Trophoblast cell (in vitro differentiated cells and primary cell): ENCODE data around the gene CFAP99.
"Not testable (repeated sequence)": the region's sequence is repeated elsewhere in the genome, so short reads cannot be mapped to it uniquely, and the experiment has no call there.

Source experiments
- DNase-seq, 2 donors: peaks; one replicate each; pipeline ENCODE4 v3.0.0-alpha.2; 2016
- H2AFZ ChIP-seq: 2 replicates; pipeline ENCODE4 v1.6.1; 2013; ENCODE audit warnings: low read length, moderate library complexity, mild to moderate bottlenecking; ENCODE audit not compliant: insufficient read depth, poor library complexity
- H2AK5ac ChIP-seq: 2 replicates; pipeline ENCODE4 v1.6.1; 2013; ENCODE audit warnings: mild to moderate bottlenecking, low read length
- H2BK120ac ChIP-seq: 2 replicates; pipeline ENCODE4 v1.6.1; 2013; ENCODE audit warnings: low read length, mild to moderate bottlenecking, moderate library complexity; ENCODE audit not compliant: insufficient read depth, poor library complexity
- H2BK12ac ChIP-seq: 2 replicates; pipeline ENCODE4 v1.6.1; 2013; ENCODE audit warnings: mild to moderate bottlenecking, low read length, moderate library complexity
- H2BK5ac ChIP-seq: 2 replicates; pipeline ENCODE4 v1.6.1; 2013; ENCODE audit warnings: low read length, low read depth, moderate library complexity, mild to moderate bottlenecking; ENCODE audit not compliant: poor library complexity
- H3K14ac ChIP-seq: 2 replicates; pipeline ENCODE4 v1.6.1; 2013; ENCODE audit warnings: mild to moderate bottlenecking, low read length
- H3K18ac ChIP-seq: 2 replicates; pipeline ENCODE4 v1.6.1; 2013; ENCODE audit warnings: mild to moderate bottlenecking, low read length
- H3K23ac ChIP-seq: 2 replicates; pipeline ENCODE4 v1.6.1; 2013; ENCODE audit warnings: low read length
- H3K27ac ChIP-seq: 2 replicates; pipeline ENCODE4 v1.5.1; 2013; ENCODE audit warnings: low read depth, mild to moderate bottlenecking, inconsistent platforms, low read length, moderate library complexity
- H3K27me3 ChIP-seq: 2 replicates; pipeline ENCODE4 v1.6.1; 2013; ENCODE audit warnings: inconsistent platforms, mild to moderate bottlenecking, low read length, moderate library complexity; ENCODE audit not compliant: insufficient read depth
- H3K36me3 ChIP-seq, 2 experiments: 1 replicate in 1 of 2; 2 replicates in 1 of 2; pipeline ENCODE4 v1.6.1; 2013; ENCODE audit warnings: low read length in 2 of 2, mild to moderate bottlenecking in 2 of 2, moderate library complexity in 1 of 2; ENCODE audit not compliant: insufficient read depth in 2 of 2, control insufficient read depth in 1 of 2
- H3K4ac ChIP-seq: 2 replicates; pipeline ENCODE4 v1.6.1; 2013; ENCODE audit warnings: low read depth, mild to moderate bottlenecking, low read length, moderate library complexity
- H3K4me1 ChIP-seq, 2 experiments: 1 replicate in 1 of 2; 2 replicates in 1 of 2; pipeline ENCODE4 v1.6.1; 2013; ENCODE audit warnings: low read length in 2 of 2, mild to moderate bottlenecking in 2 of 2, moderate library complexity in 1 of 2; ENCODE audit not compliant: insufficient read depth in 2 of 2, control insufficient read depth in 1 of 2
- H3K4me2 ChIP-seq: 2 replicates; pipeline ENCODE4 v1.6.1; 2013; ENCODE audit warnings: inconsistent platforms, mild to moderate bottlenecking, low read length, moderate library complexity
- H3K4me3 ChIP-seq: 2 replicates; pipeline ENCODE4 v1.5.1; 2013; ENCODE audit warnings: mild to moderate bottlenecking, low read depth, low read length, inconsistent platforms
- H3K79me1 ChIP-seq: one replicate; pipeline ENCODE4 v1.6.1; 2013; ENCODE audit warnings: low read length
- H3K79me2 ChIP-seq: 2 replicates; pipeline ENCODE4 v1.6.1; 2013; ENCODE audit warnings: low read length, mild to moderate bottlenecking; ENCODE audit not compliant: control insufficient read depth, insufficient read depth, poor library complexity
- H3K9ac ChIP-seq: 2 replicates; pipeline ENCODE4 v1.6.1; 2013; ENCODE audit warnings: mild to moderate bottlenecking, low read length
- H3K9me3 ChIP-seq: 2 replicates; pipeline ENCODE4 v1.6.1; 2013; ENCODE audit warnings: low read depth, mild to moderate bottlenecking, control low read depth, inconsistent platforms, low read length; ENCODE audit not compliant: insufficient read depth
- H4K12ac ChIP-seq: 2 replicates; pipeline ENCODE4 v1.6.1; 2013; ENCODE audit warnings: low read depth, mild to moderate bottlenecking, low read length, moderate library complexity
- H4K8ac ChIP-seq: 2 replicates; pipeline ENCODE4 v1.6.1; 2013; ENCODE audit warnings: low read depth, mild to moderate bottlenecking, low read length, moderate library complexity
- H4K91ac ChIP-seq: one replicate; pipeline ENCODE4 v1.6.1; 2013; ENCODE audit warnings: low read depth, mild to moderate bottlenecking, low read length, moderate library complexity
- WGBS: extraction: QIAGEN DNeasy Blood & Tissue Kit; methylation state at CpG from one replicate; pipeline ENCODE4 v1.1.7; 2013; ENCODE audit warnings: missing lambda C conversion rate; ENCODE audit not compliant: insufficient read length, insufficient coverage; ENCODE audit errors: extremely low coverage; 5-methylcytosine and 5-hydroxymethylcytosine counted together

The CFAP99 gene

DNA sequence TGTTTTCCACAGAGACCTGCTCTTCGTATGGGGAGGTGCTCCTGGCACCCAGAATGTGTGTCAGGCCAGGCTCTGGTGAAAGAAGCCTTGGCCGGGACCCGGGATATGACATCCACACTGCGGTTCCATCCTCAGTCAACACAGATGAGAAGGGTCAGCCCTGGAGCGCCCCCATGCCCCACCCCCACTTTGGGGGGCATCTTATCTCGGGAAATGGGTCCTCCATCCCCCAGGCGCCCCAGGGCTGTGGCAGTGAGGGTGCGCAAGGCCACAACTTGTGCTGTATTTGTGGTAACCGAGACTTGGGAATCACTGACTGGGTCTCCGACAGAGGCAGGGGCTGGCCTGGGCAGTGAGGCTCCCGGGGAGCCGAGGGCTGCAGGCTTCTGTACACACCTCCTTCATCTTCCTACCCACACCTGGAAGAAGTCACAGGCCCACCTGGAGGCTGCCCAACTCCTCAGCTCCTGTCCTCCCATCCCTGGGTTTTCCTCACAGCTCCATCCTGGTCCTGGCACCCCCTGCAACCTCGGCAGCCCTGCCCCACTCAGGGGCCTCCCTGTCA is 8.0 kb downstream of the CFAP99 start:
- Histone ChIP-seq H2AFZ (no peak overlapping the region), H2AK5ac (no peak overlapping the region), H3K4me3 (no peak overlapping the region), H3K79me2 (no peaks in the 10 kb centered on the region), H4K91ac (no peak overlapping the region), H3K36me3 (no peaks in the 10 kb centered on the region), H3K79me1 (no peaks in the 10 kb centered on the region), H3K14ac (no peak overlapping the region), H2BK5ac (no peak overlapping the region), H3K4me2 (no peak overlapping the region), H3K4me1 (no peaks in the 10 kb centered on the region), H4K12ac (no peak overlapping the region), H2BK120ac (no peak overlapping the region), H2BK12ac (no peak overlapping the region), H3K18ac (no peak overlapping the region), H3K4ac (no peak overlapping the region), H3K27ac (no peak overlapping the region), H4K8ac (no peak overlapping the region), H3K9ac (no peak overlapping the region), H3K9me3 (peaks cover 4% of the 10 kb centered on the region), H3K23ac (no peak overlapping the region), H3K27me3 (no peaks in the 10 kb centered on the region)
- WGBS: no CpG with 5 or more reads among the region's 13 CpGs
- no peak for DNase-seq

DNA sequence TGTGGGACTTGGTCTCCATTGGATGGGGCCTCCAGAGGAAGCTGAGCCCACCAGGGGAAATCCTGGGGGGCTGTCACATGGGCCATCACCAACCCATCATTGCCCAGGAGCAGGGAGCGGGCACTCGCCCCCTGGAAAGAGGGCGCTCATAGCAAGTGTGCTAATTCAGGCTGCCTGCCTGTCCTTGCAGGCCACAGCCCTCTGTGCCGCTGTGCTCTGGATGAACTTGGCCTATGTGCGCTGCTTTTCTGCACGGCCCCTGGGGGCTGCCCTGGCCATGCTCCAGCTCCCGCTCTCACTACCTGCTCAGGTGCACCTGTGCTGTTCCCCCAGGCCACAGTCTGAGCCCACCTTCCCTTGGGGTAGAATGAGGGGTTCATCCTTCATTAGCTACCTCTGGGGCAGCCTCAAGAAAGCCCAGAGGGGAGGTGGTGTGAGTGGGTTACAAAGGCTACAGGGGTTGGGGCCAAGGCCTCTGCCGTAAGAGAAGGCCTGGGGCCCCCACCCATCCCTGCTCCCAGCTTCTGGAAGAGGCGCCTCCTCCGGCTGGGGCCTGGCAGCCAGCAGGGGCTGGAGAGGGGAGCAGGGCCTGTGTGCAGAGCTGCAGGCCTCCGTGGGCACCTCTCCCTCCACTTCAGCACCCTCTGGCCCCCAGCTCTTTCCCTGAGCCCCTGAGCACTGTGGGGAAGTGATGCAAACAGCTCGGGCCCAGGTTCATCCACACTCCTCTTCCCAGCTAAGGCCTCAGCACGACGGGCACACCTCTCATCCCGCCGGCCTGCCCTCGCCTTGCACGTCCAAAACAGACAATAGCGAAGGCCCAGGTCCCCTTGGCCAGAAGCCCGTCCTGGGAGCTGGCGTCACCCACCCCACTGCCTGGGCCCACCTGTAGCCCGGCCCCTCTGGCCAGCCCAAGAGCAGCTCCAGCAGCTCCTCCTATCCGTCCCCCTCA is 8.9 kb downstream of the CFAP99 start:
- Histone ChIP-seq H4K91ac (no peak overlapping the region), H3K9ac (no peak overlapping the region), H3K9me3 (peaks cover 4% of the 10 kb centered on the region), H3K4me2 (no peak overlapping the region), H3K79me1 (no peaks in the 10 kb centered on the region), H2BK12ac (no peak overlapping the region), H3K4ac (no peak overlapping the region), H2BK5ac (no peak overlapping the region), H4K8ac (no peak overlapping the region), H3K4me3 (no peak overlapping the region), H3K79me2 (no peaks in the 10 kb centered on the region), H2BK120ac (no peak overlapping the region), H2AK5ac (no peak overlapping the region), H3K27ac (no peak overlapping the region), H3K4me1 (no peaks in the 10 kb centered on the region), H4K12ac (no peak overlapping the region), H3K27me3 (no peaks in the 10 kb centered on the region), H3K14ac (no peak overlapping the region), H2AFZ (no peak overlapping the region), H3K36me3 (no peaks in the 10 kb centered on the region), H3K18ac (no peak overlapping the region), H3K23ac (no peak overlapping the region)
- no CpG with 5 or more reads among the region's 23 CpGs for WGBS
- no peak for DNase-seq

DNA sequence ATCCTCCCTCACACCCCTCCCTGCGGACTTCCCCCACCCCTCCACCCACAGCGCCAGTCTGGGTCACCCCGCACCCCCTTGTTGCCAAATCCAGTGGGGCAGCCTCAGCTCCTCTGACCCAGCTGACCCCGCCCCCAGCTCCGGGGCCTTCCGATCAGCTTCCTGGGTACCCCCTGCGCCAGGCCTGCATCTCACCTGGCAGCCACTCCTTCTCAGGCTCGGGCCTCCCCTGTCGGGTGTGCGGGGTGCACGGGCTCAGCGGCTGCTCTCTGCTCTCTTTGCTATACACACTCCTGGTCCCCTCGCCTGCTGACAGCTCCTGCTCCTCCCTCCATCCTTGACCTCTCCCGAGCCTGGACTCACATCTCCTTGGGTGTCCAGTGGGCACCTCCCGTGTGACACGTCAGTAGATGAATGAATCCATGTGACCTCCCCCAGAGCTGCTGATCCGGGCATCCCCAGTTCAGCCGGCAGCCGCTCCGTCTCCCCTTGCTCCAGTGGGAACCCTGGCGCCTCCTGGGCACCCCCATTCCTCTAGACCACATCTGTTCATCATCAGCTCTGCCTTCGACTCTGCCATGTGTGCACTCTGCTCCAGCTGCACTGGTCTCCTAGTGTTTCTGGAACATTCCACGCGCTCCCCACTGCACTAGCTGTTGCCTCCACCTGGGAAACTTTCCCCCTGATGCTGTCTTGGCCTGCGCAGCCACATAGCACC is 9.9 kb downstream of the CFAP99 start:
- Histone ChIP-seq H3K79me2 (no peaks in the 10 kb centered on the region), H3K27me3 (no peaks in the 10 kb centered on the region), H2BK12ac (no peak overlapping the region), H3K14ac (no peak overlapping the region), H4K91ac (no peak overlapping the region), H2BK5ac (no peak overlapping the region), H4K8ac (no peak overlapping the region), H3K36me3 (no peaks in the 10 kb centered on the region), H3K23ac (no peak overlapping the region), H3K4ac (no peak overlapping the region), H3K4me2 (no peak overlapping the region), H3K9ac (no peak overlapping the region), H3K79me1 (no peaks in the 10 kb centered on the region), H4K12ac (no peak overlapping the region), H2AFZ (no peak overlapping the region), H2AK5ac (no peak overlapping the region), H3K4me3 (no peak overlapping the region), H3K4me1 (no peaks in the 10 kb centered on the region), H3K27ac (no peak overlapping the region), H3K18ac (no peak overlapping the region), H3K9me3 (peaks cover 1% of the 10 kb centered on the region), H2BK120ac (no peak overlapping the region)
- WGBS: no CpG with 5 or more reads among the region's 25 CpGs
- DNase-seq: no peak

DNA sequence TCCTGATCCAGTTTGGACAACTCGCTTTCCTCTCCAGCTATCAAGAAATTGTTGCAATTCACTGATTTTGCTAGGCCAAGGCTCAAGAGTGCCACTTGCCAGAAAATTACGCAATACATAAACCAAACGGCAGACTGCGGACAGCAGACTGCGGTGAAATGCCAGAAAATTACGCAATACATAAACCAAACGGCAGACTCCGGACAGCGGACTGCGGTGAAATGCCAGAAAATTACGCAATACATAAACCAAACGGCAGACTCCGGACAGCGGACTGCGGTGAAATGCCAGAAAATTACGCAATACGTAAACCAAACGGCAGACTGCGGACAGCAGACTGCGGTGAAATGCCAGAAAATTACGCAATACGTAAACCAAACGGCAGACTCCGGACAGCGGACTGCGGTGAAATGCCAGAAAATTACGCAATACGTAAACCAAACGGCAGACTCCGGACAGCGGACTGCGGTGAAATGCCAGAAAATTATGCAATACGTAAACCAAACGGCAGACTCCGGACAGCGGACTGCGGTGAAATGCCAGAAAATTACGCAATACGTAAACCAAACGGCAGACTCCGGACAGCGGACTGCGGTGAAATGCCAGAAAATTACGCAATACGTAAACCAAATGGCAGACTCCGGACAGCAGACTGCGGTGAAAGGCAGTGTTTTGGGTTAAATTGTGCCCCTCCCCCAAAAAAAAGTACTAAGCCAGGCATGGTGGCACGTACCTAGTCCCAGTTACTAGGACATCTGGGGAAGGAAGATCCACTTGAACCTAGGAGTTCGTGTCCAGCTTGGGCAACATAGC is 11.4 kb downstream of the CFAP99 start:
- not testable (repeated sequence) for H3K9me3 ChIP-seq, H2BK120ac ChIP-seq, H4K12ac ChIP-seq, H2AFZ ChIP-seq, H2BK5ac ChIP-seq, H3K79me2 ChIP-seq, H4K91ac ChIP-seq, H3K4me1 ChIP-seq, H3K79me1 ChIP-seq, H3K18ac ChIP-seq, H4K8ac ChIP-seq, H3K36me3 ChIP-seq, H3K4ac ChIP-seq, H3K9ac ChIP-seq, H3K23ac ChIP-seq, H3K14ac ChIP-seq, H3K4me3 ChIP-seq, H3K27me3 ChIP-seq, H2AK5ac ChIP-seq, H2BK12ac ChIP-seq, H3K4me2 ChIP-seq, H3K27ac ChIP-seq
- no CpG with 5 or more reads among the region's 49 CpGs for WGBS
- DNase-seq: peak in 1 of 2 donors; percentile 57
